ENCODE results near the gene PRM2.

DNA sequence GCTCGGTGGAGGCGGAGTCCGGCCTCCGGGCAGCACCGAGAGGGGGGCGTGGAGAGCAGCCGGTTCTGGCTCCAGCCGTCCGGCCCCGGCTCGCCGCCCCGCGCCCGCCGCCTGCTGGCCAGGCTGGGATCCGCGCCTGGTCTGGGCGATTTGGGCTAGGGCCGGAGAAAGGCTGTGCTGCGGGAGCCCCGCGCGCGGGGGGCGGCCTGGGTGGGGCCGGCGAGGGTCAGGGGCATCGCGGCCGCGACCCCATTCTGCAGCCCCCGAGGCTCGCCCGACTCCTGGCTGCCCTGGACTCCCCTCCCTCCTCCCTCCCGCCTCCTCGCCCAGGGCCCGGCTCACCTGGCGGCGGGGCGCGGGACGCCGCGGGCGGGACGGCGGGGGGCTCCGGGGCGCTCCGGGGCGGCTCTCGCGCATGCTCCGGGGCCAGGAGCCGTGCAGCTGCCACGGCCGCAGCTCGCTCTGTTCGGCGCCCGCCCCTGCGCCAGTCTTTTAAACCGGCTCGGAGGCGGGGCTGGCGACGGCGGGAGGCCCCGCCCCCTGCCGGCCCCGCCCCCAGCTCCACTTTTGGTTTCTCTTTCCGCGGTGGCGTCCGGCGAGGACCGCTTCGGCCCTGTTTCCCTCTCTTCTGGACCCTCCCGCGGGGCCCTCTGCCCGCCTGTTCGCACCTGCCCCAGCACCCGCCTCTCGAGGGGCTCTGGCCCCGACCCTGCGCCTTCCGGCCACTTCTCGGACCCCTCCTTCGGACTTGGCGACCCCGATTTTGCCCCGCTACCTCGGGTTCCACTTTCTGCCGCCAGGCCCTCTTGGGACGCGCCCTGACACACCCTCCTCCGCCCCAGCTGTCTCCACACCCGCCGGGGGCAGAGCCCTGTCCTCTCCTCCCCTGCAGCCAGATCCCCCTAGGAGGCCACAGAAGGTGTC lies 20.3 kb downstream of the PRM2 start, which contains the start of gene SOCS1:
- peak; percentile 94 to 97 for TF ChIP-seq POLR2A (IDR thresholded peaks at IDR 0.05; ENCODE audit: control extremely low read depth in 1 of 2, low read depth in 2 of 2, low read length in 2 of 2)
- TF ChIP-seq SP1 (IDR thresholded peaks at IDR 0.05; ENCODE audit: low read depth, low read length), result peak; percentile 59
- peak; percentile 74 to 81 (median 75) for TF ChIP-seq CTCF (IDR thresholded peaks at IDR 0.05; ENCODE audit: control extremely low read depth in 1 of 3, insufficient read depth in 1 of 3, low read depth in 1 of 3, low read length in 3 of 3)
- peak; percentile 26 for TF ChIP-seq KDM4A (IDR thresholded peaks at IDR 0.05; ENCODE audit: low read depth, low read length, severe bottlenecking)
- 0 out of 3 replicates have a peak, but pooled peaks of 1 of the 2 experiments have one; percentile 36 for TF ChIP-seq EP300 (IDR thresholded peaks at IDR 0.05; ENCODE audit: borderline replicate concordance in 1 of 2, low read depth in 2 of 2, low read length in 2 of 2)
- peak; percentile 62 to 73 for TF ChIP-seq RAD21 (IDR thresholded peaks at IDR 0.05 in 1 of 2, conservative IDR thresholded peaks at IDR 0.05 in 1 of 2; ENCODE audit: low read depth in 2 of 2, low read length in 2 of 2)
- TF ChIP-seq ATF2 (IDR thresholded peaks at IDR 0.05; ENCODE audit: low read length), result no peak
- no peak for TF ChIP-seq RNF2 (IDR thresholded peaks at IDR 0.05; ENCODE audit: borderline replicate concordance, low read depth, low read length, missing control alignments, poor library complexity, severe bottlenecking)
- no peak for TF ChIP-seq NANOG (IDR thresholded peaks at IDR 0.05; ENCODE audit: insufficient read depth, low read depth, low read length, poor library complexity, severe bottlenecking)
- TF ChIP-seq RFX5 (IDR thresholded peaks at IDR 0.05; ENCODE audit: borderline replicate concordance, low read depth, low read length), result no peak

Data from H1 (cell line).